Measurements from ENCODE around the gene TRIM14.
A peak's percentile ranks its signal among the peaks of the same experiment; 100 is the strongest.

TRIM14 gene

GRCh38 chr9:98064623-98065392, 54.2 kb downstream of the TRIM14 start:
- in situ Hi-C loops (cut with MboI; ENCODE audit: low pct_unique_long_range_greater_than_20kb, low sequenced_read_pairs, unreplicated experiment) = no loop called here
- TF ChIP-seq CTCF (IDR thresholded peaks at IDR 0.05; ENCODE audit: extremely low read depth, insufficient read depth, missing control alignments) = no peak
- DNase-seq (ENCODE audit: low spot score) = no peak

- no peak for TF ChIP-seq CTCF (IDR thresholded peaks at IDR 0.05; ENCODE audit: extremely low read depth, insufficient read depth, missing control alignments)
- no peak for DNase-seq (ENCODE audit: low spot score)
- in situ Hi-C loops (cut with MboI; ENCODE audit: low pct_unique_long_range_greater_than_20kb, low sequenced_read_pairs, unreplicated experiment) = no loop called here
These were observed 56.9 kb downstream of the TRIM14 start for GRCh38 chr9:98062161-98062560.

GRCh38 chr9:98057138-98057799, 61.8 kb downstream of the TRIM14 start:
- no peak for DNase-seq (ENCODE audit: low spot score)
- in situ Hi-C loops (cut with MboI; ENCODE audit: low pct_unique_long_range_greater_than_20kb, low sequenced_read_pairs, unreplicated experiment) = no loop called here
- TF ChIP-seq CTCF (IDR thresholded peaks at IDR 0.05; ENCODE audit: extremely low read depth, insufficient read depth, missing control alignments) = no peak

- DNase-seq (ENCODE audit: low spot score) = peak; percentile 98
- in situ Hi-C loops (cut with MboI; ENCODE audit: low pct_unique_long_range_greater_than_20kb, low sequenced_read_pairs, unreplicated experiment) = no loop called here
- no peak for TF ChIP-seq CTCF (IDR thresholded peaks at IDR 0.05; ENCODE audit: extremely low read depth, insufficient read depth, missing control alignments)
These were observed 62.5 kb downstream of the TRIM14 start, which contains the start of gene NANS for GRCh38 chr9:98056269-98057137. Gene NANS (plus strand): TSS chr9:98056732. CDS start chr9:98056809, 77 bp downstream.

GRCh38 chr9:98054376-98054951, 64.6 kb downstream of the TRIM14 start:
- no peak for DNase-seq (ENCODE audit: low spot score)
- in situ Hi-C loops (cut with MboI; ENCODE audit: low pct_unique_long_range_greater_than_20kb, low sequenced_read_pairs, unreplicated experiment) = no loop called here
- no peak for TF ChIP-seq CTCF (IDR thresholded peaks at IDR 0.05; ENCODE audit: extremely low read depth, insufficient read depth, missing control alignments)

GRCh38 chr9:98050351-98050750, 68.7 kb downstream of the TRIM14 start:
- TF ChIP-seq CTCF (IDR thresholded peaks at IDR 0.05; ENCODE audit: extremely low read depth, insufficient read depth, missing control alignments) = no peak
- in situ Hi-C loops (cut with MboI; ENCODE audit: low pct_unique_long_range_greater_than_20kb, low sequenced_read_pairs, unreplicated experiment) = no loop called here
- no peak for DNase-seq (ENCODE audit: low spot score)

Data from GM13977 (cell line).